Neural cell (in vitro differentiated cells): ENCODE data around the gene ZBTB42.

Experiments
- CTCF ChIP-seq: fragments of 450-650 bp; IDR thresholded peaks from 2 replicates; pipeline ENCODE4 v1.5.1; 2014; ENCODE audit warnings: antibody characterized with exemption, mild to moderate bottlenecking, moderate library complexity; ENCODE audit not compliant: poor library complexity, severe bottlenecking
- EP300 ChIP-seq: fragments of 450-650 bp; conservative IDR thresholded peaks from 2 replicates; pipeline ENCODE4 v1.6.1; 2014; ENCODE audit warnings: antibody characterized with exemption, mild to moderate bottlenecking, moderate library complexity; ENCODE audit not compliant: poor library complexity, severe bottlenecking
- EZH2 ChIP-seq: fragments of 200-600, 300-800 bp; shearing (Covaris generic), sonication (generic); IDR thresholded peaks from 2 replicates; pipeline ENCODE4 v1.6.1; 2014; ENCODE audit warnings: antibody characterized with exemption, low read length, borderline replicate concordance, mild to moderate bottlenecking; ENCODE audit not compliant: insufficient read depth, poor library complexity, severe bottlenecking
- MXI1 ChIP-seq: fragments of 450-650 bp; conservative IDR thresholded peaks from 2 replicates; pipeline ENCODE4 v1.6.1; 2014; ENCODE audit warnings: antibody characterized with exemption, mild to moderate bottlenecking; ENCODE audit not compliant: poor library complexity, severe bottlenecking
- POLR2AphosphoS5 ChIP-seq: IDR thresholded peaks from 2 replicates; pipeline ENCODE4 v1.6.1; 2012
- SMC3 ChIP-seq: fragments of 450-650 bp; conservative IDR thresholded peaks from 2 replicates; pipeline ENCODE4 v1.6.1; 2014; ENCODE audit warnings: antibody characterized with exemption, mild to moderate bottlenecking, moderate library complexity; ENCODE audit not compliant: poor library complexity

GRCh38 chr14:104805941-104806624 is 5.2 kb downstream of the ZBTB42 start:
- TF ChIP-seq MXI1 (no peak), CTCF (no peak), EP300 (no peak), POLR2AphosphoS5 (no peak), SMC3 (no peak), EZH2 (no peak)
